Measurements from ENCODE around the gene MSLN.

MSLN gene

DNA sequence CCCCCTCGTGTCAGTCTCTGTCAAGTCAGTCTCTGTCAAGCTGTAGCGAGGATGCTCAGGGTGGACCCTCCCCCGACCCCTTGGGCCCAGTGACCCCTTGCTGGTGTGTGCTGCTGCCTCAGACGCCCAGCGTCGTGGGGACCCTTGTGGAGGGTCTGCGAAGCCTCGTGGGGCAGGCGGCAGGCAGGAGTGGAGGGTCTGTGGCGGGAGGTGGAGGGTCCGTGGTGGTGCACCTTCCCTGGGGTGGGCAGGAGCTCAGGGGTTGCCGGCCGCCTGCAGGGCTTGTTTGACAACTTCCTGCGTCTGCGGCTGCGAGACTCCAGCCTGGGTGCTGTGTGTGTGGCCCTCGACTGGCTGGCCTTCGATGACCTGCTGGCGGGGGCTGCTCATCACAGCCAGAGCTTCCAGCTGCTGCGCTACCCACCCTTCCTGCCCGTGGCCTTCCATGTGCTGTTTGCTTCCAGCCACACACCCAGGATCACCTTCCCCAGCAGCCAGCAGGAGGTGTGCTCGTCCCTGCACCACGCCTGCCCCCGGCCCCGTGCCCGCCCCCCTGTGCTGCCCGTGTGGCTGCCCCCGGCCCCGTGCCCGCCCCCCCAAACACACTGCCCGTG lies 34.4 kb downstream of the MSLN start:
- H4K8ac ChIP-seq (ENCODE audit: low read depth, low read length), result no peak overlapping the region
- H3K9me3 ChIP-seq (ENCODE audit: insufficient read depth, low read depth, low read length), result no peaks in the 10 kb centered on the region
- H3K9ac ChIP-seq (ENCODE audit: low read length), result no peak overlapping the region
- no peak overlapping the region for H4K91ac ChIP-seq (ENCODE audit: low read depth, low read length)
- no peak overlapping the region for H2BK5ac ChIP-seq (ENCODE audit: low read depth, low read length, poor library complexity)
- no peak overlapping the region for H2AK5ac ChIP-seq (ENCODE audit: low read length)
- peak overlapping the region; percentile 23 for H3K4me3 ChIP-seq (ENCODE audit: low read depth, low read length)
- no peaks in the 10 kb centered on the region for H3K79me2 ChIP-seq (ENCODE audit: control insufficient read depth, insufficient read depth, low read length, poor library complexity)
- H2BK12ac ChIP-seq (ENCODE audit: low read length), result no peak overlapping the region
- no peak overlapping the region for H2BK120ac ChIP-seq (ENCODE audit: insufficient read depth, low read length, poor library complexity)
- H2AFZ ChIP-seq (ENCODE audit: insufficient read depth, low read length, poor library complexity), result no peak overlapping the region
- H3K23ac ChIP-seq (ENCODE audit: low read length), result no peak overlapping the region
- peak; percentile 16 to 52 for DNase-seq
- H3K27me3 ChIP-seq (ENCODE audit: insufficient read depth, low read length), result no peaks in the 10 kb centered on the region
- H3K27ac ChIP-seq (ENCODE audit: low read depth, low read length), result no peak overlapping the region
- no peak overlapping the region for H3K18ac ChIP-seq (ENCODE audit: low read length)
- no peak overlapping the region for H3K14ac ChIP-seq (ENCODE audit: low read length)
- H3K79me1 ChIP-seq (ENCODE audit: low read length), result no peaks in the 10 kb centered on the region
- H3K4me2 ChIP-seq (ENCODE audit: low read length), result no peak overlapping the region
- WGBS (ENCODE audit: extremely low coverage, insufficient coverage, insufficient read length), result no CpG with 5 or more reads among the region's 31 CpGs
- no peak overlapping the region for H3K4ac ChIP-seq (ENCODE audit: low read depth, low read length)
- no peak overlapping the region for H4K12ac ChIP-seq (ENCODE audit: low read depth, low read length)
- no peaks in the 10 kb centered on the region for H3K4me1 ChIP-seq (ENCODE audit: control insufficient read depth in 1 of 2, insufficient read depth in 2 of 2, low read length in 2 of 2)
- peaks cover 66 to 70% of the 10 kb centered on the region in 2 experiments for H3K36me3 ChIP-seq (ENCODE audit: control insufficient read depth in 1 of 2, insufficient read depth in 2 of 2, low read length in 2 of 2)

DNA sequence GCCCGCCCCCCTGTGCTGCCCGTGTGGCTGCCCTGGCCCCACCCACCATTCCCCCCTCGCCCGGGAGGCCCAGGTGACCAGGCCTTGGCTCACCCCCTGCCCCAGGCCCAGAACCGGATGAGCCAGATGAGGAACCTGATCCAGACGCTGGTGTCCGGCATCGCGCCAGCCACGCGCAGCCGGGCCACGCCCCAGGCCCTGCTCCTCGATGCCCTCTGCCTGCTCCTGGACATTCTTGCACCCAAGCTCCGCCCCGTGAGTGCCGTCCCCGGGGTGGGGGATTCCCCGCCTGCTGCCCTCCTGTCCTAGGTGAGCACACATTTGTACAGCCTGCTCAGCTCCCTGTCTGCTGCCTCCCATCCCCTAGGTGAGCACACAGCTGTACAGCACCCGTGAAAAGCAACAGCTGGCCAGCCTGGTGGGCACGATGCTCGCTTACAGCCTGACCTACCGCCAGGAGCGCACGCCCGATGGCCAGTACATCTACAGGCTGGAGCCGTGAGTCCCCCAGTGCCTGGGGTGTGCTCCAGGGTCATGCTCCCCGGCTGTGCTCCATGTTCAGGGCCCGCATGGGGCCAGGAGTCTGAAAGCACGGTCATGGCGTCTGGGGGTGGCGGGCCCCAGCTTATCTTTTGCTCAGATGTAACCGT lies 35.2 kb downstream of the MSLN start:
- DNase-seq, result peak; percentile 89 to 90
- peaks cover 58 to 62% of the 10 kb centered on the region in 2 experiments for H3K36me3 ChIP-seq (ENCODE audit: control insufficient read depth in 1 of 2, insufficient read depth in 2 of 2, low read length in 2 of 2)
- no CpG with 5 or more reads among the region's 33 CpGs for WGBS (ENCODE audit: extremely low coverage, insufficient coverage, insufficient read length)
- no peak overlapping the region for H2BK12ac ChIP-seq (ENCODE audit: low read length)
- no peaks in the 10 kb centered on the region for H3K79me2 ChIP-seq (ENCODE audit: control insufficient read depth, insufficient read depth, low read length, poor library complexity)
- H2BK120ac ChIP-seq (ENCODE audit: insufficient read depth, low read length, poor library complexity), result no peak overlapping the region
- no peak overlapping the region for H3K27ac ChIP-seq (ENCODE audit: low read depth, low read length)
- H2AK5ac ChIP-seq (ENCODE audit: low read length), result no peak overlapping the region
- no peak overlapping the region for H3K4me3 ChIP-seq (ENCODE audit: low read depth, low read length)
- no peak overlapping the region for H3K9ac ChIP-seq (ENCODE audit: low read length)
- no peak overlapping the region for H2AFZ ChIP-seq (ENCODE audit: insufficient read depth, low read length, poor library complexity)
- H3K18ac ChIP-seq (ENCODE audit: low read length), result no peak overlapping the region
- no peak overlapping the region for H3K4me2 ChIP-seq (ENCODE audit: low read length)
- no peak overlapping the region for H3K23ac ChIP-seq (ENCODE audit: low read length)
- H3K4ac ChIP-seq (ENCODE audit: low read depth, low read length), result no peak overlapping the region
- H3K4me1 ChIP-seq (ENCODE audit: control insufficient read depth in 1 of 2, insufficient read depth in 2 of 2, low read length in 2 of 2), result peaks cover 4% of the 10 kb centered on the region in 2 experiments
- H4K12ac ChIP-seq (ENCODE audit: low read depth, low read length), result no peak overlapping the region
- H3K14ac ChIP-seq (ENCODE audit: low read length), result no peak overlapping the region
- H3K27me3 ChIP-seq (ENCODE audit: insufficient read depth, low read length), result no peaks in the 10 kb centered on the region
- no peak overlapping the region for H4K8ac ChIP-seq (ENCODE audit: low read depth, low read length)
- no peaks in the 10 kb centered on the region for H3K9me3 ChIP-seq (ENCODE audit: insufficient read depth, low read depth, low read length)
- no peaks in the 10 kb centered on the region for H3K79me1 ChIP-seq (ENCODE audit: low read length)
- no peak overlapping the region for H4K91ac ChIP-seq (ENCODE audit: low read depth, low read length)
- no peak overlapping the region for H2BK5ac ChIP-seq (ENCODE audit: low read depth, low read length, poor library complexity)

DNA sequence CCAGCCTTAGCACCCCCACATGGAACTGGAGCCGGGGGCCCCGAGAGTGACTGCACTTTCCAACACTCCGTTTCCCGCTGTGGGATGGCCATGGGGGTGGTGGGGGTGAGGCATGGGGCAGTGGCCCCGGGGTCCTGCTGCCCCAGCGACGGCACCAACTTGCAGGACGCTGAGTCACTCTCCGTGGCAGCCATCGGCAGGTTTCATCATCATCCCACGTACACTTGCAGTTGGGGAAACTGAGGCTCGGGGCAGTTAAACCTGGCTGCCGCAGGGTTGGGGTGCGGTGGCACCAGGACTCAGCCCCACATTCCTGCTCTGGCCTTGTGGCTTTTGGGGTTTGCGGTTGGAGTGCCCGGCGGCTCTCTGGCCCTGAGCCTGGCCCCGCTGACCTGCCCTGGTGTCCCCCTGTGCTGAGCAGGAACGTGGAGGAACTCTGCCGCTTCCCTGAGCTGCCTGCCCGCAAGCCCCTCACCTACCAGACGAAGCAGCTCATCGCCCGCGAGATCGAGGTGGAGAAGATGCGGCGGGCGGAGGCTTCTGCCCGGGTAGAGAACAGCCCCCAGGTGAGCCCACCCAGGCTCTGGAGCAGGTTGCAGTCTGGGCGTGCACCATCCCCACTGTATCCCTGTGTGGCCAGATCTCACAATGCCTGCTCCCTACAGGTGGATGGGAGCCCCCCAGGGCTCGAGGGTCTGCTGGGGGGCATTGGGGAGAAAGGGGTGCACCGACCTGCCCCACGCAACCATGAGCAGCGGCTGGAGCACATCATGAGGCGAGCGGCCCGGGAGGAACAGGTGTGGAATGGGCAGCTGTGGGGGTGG lies 36.0 kb downstream of the MSLN start:
- Histone ChIP-seq H3K23ac (ENCODE audit: low read length) (no peak overlapping the region), H3K9ac (ENCODE audit: low read length) (no peak overlapping the region), H3K9me3 (ENCODE audit: insufficient read depth, low read depth, low read length) (no peaks in the 10 kb centered on the region), H3K4ac (ENCODE audit: low read depth, low read length) (no peak overlapping the region), H3K36me3 (ENCODE audit: control insufficient read depth in 1 of 2, insufficient read depth in 2 of 2, low read length in 2 of 2) (peaks cover 50 to 54% of the 10 kb centered on the region in 2 experiments), H4K8ac (ENCODE audit: low read depth, low read length) (no peak overlapping the region), H4K12ac (ENCODE audit: low read depth, low read length) (no peak overlapping the region), H2BK120ac (ENCODE audit: insufficient read depth, low read length, poor library complexity) (no peak overlapping the region), H3K4me1 (ENCODE audit: control insufficient read depth in 1 of 2, insufficient read depth in 2 of 2, low read length in 2 of 2) (peaks cover 4% of the 10 kb centered on the region in 2 experiments), H3K27me3 (ENCODE audit: insufficient read depth, low read length) (no peaks in the 10 kb centered on the region), H2BK5ac (ENCODE audit: low read depth, low read length, poor library complexity) (no peak overlapping the region), H4K91ac (ENCODE audit: low read depth, low read length) (no peak overlapping the region), H3K79me2 (ENCODE audit: control insufficient read depth, insufficient read depth, low read length, poor library complexity) (no peaks in the 10 kb centered on the region), H2AFZ (ENCODE audit: insufficient read depth, low read length, poor library complexity) (no peak overlapping the region), H3K4me2 (ENCODE audit: low read length) (no peak overlapping the region), H3K79me1 (ENCODE audit: low read length) (no peaks in the 10 kb centered on the region), H2BK12ac (ENCODE audit: low read length) (no peak overlapping the region), H3K18ac (ENCODE audit: low read length) (no peak overlapping the region), H3K27ac (ENCODE audit: low read depth, low read length) (no peak overlapping the region), H2AK5ac (ENCODE audit: low read length) (no peak overlapping the region), H3K4me3 (ENCODE audit: low read depth, low read length) (no peak overlapping the region), H3K14ac (ENCODE audit: low read length) (no peak overlapping the region)
- DNase-seq, result no peak
- no CpG with 5 or more reads among the region's 38 CpGs for WGBS (ENCODE audit: extremely low coverage, insufficient coverage, insufficient read length)

DNA sequence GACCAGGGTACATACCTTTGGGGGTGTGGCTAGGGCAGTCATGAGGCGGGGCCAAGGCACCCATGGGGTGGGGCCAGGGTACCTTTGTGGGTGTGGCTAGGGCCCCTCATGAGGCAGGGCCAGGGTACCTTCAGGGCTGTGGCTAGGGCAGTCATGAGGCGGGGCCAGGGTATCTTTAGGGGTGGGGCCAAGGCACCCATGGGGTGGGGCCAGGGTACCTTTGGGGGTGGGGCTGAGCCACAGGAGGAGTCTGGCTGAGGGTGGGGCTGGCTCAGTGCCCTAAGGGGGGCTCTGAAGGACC lies 36.5 kb downstream of the MSLN start:
- Histone ChIP-seq H2AK5ac (ENCODE audit: low read length) (no peak overlapping the region), H3K4ac (ENCODE audit: low read depth, low read length) (no peak overlapping the region), H3K4me2 (ENCODE audit: low read length) (no peak overlapping the region), H4K12ac (ENCODE audit: low read depth, low read length) (no peak overlapping the region), H3K4me1 (ENCODE audit: control insufficient read depth in 1 of 2, insufficient read depth in 2 of 2, low read length in 2 of 2) (peaks cover 4% of the 10 kb centered on the region in 2 experiments), H3K9ac (ENCODE audit: low read length) (no peak overlapping the region), H3K36me3 (ENCODE audit: control insufficient read depth in 1 of 2, insufficient read depth in 2 of 2, low read length in 2 of 2) (peaks cover 45 to 49% of the 10 kb centered on the region in 2 experiments), H3K79me1 (ENCODE audit: low read length) (no peaks in the 10 kb centered on the region), H2AFZ (ENCODE audit: insufficient read depth, low read length, poor library complexity) (no peak overlapping the region), H3K79me2 (ENCODE audit: control insufficient read depth, insufficient read depth, low read length, poor library complexity) (no peaks in the 10 kb centered on the region), H2BK120ac (ENCODE audit: insufficient read depth, low read length, poor library complexity) (no peak overlapping the region), H3K23ac (ENCODE audit: low read length) (no peak overlapping the region), H3K14ac (ENCODE audit: low read length) (no peak overlapping the region), H3K9me3 (ENCODE audit: insufficient read depth, low read depth, low read length) (no peaks in the 10 kb centered on the region), H3K27ac (ENCODE audit: low read depth, low read length) (no peak overlapping the region), H3K27me3 (ENCODE audit: insufficient read depth, low read length) (no peaks in the 10 kb centered on the region), H2BK5ac (ENCODE audit: low read depth, low read length, poor library complexity) (no peak overlapping the region), H3K18ac (ENCODE audit: low read length) (no peak overlapping the region), H4K8ac (ENCODE audit: low read depth, low read length) (no peak overlapping the region), H2BK12ac (ENCODE audit: low read length) (no peak overlapping the region), H3K4me3 (ENCODE audit: low read depth, low read length) (no peak overlapping the region), H4K91ac (ENCODE audit: low read depth, low read length) (no peak overlapping the region)
- no CpG with 5 or more reads among the region's 2 CpGs for WGBS (ENCODE audit: extremely low coverage, insufficient coverage, insufficient read length)
- DNase-seq, result peak in 1 of 2 donors; percentile 16

All from trophoblast cell (in vitro differentiated cells and primary cell).